Tibial nerve (tissue), 4 donors: Measurements from ENCODE around the gene MEOX2.

Experiments used
- EP300 ChIP-seq, 2 donors: sonication (generic); formaldehyde crosslinking; IDR thresholded peaks; one replicate each; pipeline ENCODE4 v1.6.1; 2017; ENCODE audit warnings: antibody characterized with exemption in 2 of 2, mild to moderate bottlenecking in 1 of 2
- POLR2A ChIP-seq, 2 donors: fragments of 450-650 bp; IDR thresholded peaks; one replicate each; pipeline ENCODE4 v1.6.1; 2017; ENCODE audit warnings: antibody characterized with exemption in 2 of 2, mild to moderate bottlenecking in 2 of 2, moderate library complexity in 2 of 2
- TF ChIP-seq, protein P1 (sequence below), 5 experiments: fragments of 200-600 bp in 3 of 5; fragments of 450-650 bp in 2 of 5; sonication (generic) in 3 of 5; IDR thresholded peaks; one replicate each; pipeline ENCODE4 v1.5.1; 2016 to 2019; ENCODE audit warnings: antibody characterized with exemption in 5 of 5, mild to moderate bottlenecking in 3 of 5, moderate library complexity in 2 of 5

DNA sequence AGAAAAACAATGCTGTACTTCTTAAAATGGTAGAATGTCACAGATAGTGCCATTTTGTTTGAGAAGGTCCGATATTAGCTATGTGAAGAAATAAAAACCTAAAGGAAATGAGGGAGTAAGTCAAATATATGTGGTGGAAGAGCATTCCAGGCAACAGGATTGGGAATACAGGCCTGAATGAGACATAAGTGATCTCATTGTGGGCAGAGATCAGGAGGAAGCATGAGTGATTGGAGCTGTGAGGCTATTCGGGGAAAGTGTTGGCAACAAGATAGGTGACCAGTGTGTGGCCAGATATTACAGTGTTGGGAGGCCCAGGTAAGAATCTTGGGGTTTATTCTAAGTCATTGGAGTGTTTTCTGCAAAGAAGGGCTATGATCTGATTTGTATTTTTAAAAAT lies 83.4 kb downstream of the MEOX2 start:
- TF ChIP-seq, protein P1, sequence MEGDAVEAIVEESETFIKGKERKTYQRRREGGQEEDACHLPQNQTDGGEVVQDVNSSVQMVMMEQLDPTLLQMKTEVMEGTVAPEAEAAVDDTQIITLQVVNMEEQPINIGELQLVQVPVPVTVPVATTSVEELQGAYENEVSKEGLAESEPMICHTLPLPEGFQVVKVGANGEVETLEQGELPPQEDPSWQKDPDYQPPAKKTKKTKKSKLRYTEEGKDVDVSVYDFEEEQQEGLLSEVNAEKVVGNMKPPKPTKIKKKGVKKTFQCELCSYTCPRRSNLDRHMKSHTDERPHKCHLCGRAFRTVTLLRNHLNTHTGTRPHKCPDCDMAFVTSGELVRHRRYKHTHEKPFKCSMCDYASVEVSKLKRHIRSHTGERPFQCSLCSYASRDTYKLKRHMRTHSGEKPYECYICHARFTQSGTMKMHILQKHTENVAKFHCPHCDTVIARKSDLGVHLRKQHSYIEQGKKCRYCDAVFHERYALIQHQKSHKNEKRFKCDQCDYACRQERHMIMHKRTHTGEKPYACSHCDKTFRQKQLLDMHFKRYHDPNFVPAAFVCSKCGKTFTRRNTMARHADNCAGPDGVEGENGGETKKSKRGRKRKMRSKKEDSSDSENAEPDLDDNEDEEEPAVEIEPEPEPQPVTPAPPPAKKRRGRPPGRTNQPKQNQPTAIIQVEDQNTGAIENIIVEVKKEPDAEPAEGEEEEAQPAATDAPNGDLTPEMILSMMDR (IDR thresholded peaks at IDR 0.05) = no peak
- TF ChIP-seq POLR2A (IDR thresholded peaks at IDR 0.05) = no peak
- no peak for TF ChIP-seq EP300 (IDR thresholded peaks at IDR 0.05)
